ENCODE data around the gene ARHGAP42.

DNA sequence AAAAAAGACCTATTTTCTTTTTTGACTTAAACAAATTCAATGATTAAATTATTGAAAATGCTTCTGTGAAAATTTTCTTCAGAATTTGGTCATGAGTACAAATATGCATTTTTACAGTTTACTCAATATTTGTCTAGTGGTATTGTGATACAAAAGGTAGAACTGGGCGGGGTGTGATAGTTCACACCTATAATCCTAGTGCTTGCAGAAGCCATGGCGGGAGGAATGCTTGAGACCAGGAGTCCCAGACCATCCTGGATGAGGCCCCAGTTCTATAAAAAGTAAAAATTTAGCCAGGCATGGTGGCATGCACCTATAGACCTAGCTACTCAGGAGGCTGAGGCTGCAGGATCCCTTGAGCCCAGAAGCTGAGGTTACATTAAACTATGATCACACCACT is 90.6 kb downstream of the ARHGAP42 start:
- TF ChIP-seq, protein P1, sequence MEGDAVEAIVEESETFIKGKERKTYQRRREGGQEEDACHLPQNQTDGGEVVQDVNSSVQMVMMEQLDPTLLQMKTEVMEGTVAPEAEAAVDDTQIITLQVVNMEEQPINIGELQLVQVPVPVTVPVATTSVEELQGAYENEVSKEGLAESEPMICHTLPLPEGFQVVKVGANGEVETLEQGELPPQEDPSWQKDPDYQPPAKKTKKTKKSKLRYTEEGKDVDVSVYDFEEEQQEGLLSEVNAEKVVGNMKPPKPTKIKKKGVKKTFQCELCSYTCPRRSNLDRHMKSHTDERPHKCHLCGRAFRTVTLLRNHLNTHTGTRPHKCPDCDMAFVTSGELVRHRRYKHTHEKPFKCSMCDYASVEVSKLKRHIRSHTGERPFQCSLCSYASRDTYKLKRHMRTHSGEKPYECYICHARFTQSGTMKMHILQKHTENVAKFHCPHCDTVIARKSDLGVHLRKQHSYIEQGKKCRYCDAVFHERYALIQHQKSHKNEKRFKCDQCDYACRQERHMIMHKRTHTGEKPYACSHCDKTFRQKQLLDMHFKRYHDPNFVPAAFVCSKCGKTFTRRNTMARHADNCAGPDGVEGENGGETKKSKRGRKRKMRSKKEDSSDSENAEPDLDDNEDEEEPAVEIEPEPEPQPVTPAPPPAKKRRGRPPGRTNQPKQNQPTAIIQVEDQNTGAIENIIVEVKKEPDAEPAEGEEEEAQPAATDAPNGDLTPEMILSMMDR (conservative IDR thresholded peaks at IDR 0.05; ENCODE audit: low read depth, low read length): no peak
- TF ChIP-seq POLR2A (IDR thresholded peaks at IDR 0.05; ENCODE audit: low read depth, low read length) (no peak), CEBPB (IDR thresholded peaks at IDR 0.05; ENCODE audit: low read depth, low read length) (no peak), RFX5 (IDR thresholded peaks at IDR 0.05; ENCODE audit: low read depth, low read length) (no peak), MAFK (IDR thresholded peaks at IDR 0.05; ENCODE audit: low read depth, low read length) (no peak), NFE2L2 (IDR thresholded peaks at IDR 0.05; ENCODE audit: low read depth, low read length) (no peak), BHLHE40 (IDR thresholded peaks at IDR 0.05; ENCODE audit: low read depth, low read length) (no peak), RCOR1 (IDR thresholded peaks at IDR 0.05; ENCODE audit: insufficient replicate concordance, low read length) (no peak)
- TF ChIP-seq, protein P2, sequence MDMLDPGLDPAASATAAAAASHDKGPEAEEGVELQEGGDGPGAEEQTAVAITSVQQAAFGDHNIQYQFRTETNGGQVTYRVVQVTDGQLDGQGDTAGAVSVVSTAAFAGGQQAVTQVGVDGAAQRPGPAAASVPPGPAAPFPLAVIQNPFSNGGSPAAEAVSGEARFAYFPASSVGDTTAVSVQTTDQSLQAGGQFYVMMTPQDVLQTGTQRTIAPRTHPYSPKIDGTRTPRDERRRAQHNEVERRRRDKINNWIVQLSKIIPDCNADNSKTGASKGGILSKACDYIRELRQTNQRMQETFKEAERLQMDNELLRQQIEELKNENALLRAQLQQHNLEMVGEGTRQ (IDR thresholded peaks at IDR 0.05; ENCODE audit: low read depth, low read length): no peak
- TF ChIP-seq, protein P3, sequence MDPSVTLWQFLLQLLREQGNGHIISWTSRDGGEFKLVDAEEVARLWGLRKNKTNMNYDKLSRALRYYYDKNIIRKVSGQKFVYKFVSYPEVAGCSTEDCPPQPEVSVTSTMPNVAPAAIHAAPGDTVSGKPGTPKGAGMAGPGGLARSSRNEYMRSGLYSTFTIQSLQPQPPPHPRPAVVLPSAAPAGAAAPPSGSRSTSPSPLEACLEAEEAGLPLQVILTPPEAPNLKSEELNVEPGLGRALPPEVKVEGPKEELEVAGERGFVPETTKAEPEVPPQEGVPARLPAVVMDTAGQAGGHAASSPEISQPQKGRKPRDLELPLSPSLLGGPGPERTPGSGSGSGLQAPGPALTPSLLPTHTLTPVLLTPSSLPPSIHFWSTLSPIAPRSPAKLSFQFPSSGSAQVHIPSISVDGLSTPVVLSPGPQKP (IDR thresholded peaks at IDR 0.05; ENCODE audit: borderline replicate concordance, low read depth, low read length): no peak

Data from IMR-90 (cell line).